ENCODE measurements around the gene CDKN2B-AS1.
"Not testable (repeated sequence)": the region's sequence is repeated elsewhere in the genome, so short reads cannot be mapped to it uniquely, and the experiment has no call there.

The CDKN2B-AS1 gene

DNA sequence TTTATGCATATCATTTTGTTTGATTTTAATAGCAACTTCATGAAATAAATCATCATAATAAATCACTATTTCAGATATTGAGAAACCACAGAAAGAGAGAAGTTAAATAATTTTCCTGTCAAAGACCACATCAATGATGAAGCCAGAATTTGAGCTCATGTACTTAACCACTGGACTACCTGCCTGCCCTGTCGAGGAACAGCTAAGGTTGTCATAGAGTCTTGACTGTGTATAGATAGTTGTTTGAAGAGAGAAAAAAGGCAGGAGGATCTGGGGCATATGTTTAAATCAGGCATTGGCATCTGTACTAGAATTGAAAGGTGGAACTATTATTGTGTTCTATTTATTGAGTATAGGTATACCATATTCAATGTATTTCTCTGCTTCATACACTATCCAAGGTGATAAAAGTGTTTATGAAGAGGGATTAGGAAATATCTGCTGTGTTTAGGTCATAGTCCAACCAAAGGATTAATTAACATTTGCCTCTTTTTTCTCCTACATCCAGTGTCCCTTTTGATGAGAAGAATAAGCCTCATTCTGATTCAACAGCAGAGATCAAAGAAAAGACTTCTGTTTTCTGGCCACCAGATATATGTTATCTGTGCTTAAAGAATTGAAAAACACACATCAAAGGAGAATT lies 51.8 kb downstream of the CDKN2B-AS1 start:
- DNase-seq, result no peak

GRCh38 chr9:22047596-22047995 lies 53.0 kb downstream of the CDKN2B-AS1 start:
- DNase-seq, result no peak

DNA sequence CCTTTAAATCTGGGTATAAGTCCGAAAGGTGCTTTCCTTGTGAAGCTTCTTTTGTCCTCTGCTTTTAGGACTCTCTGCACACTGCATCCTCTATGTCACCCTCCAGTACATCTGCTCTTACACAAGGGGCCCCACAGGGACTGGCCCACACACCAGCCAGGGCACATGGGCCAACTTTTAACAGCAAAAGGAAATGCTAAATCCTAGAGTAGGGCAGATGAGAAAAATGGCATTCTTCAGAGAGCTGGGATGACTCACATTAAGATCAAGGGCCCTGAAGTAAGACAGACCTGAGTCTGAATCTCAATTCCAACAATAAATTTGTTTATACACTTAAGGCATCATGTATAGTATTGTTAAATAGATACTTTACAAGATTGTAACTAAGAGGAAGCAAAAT lies 54.8 kb downstream of the CDKN2B-AS1 start:
- no peak for DNase-seq

GRCh38 chr9:22050924-22051323 lies 56.3 kb downstream of the CDKN2B-AS1 start:
- no peak for DNase-seq

GRCh38 chr9:22052376-22052945 lies 57.9 kb downstream of the CDKN2B-AS1 start:
- DNase-seq, result no peak

DNA sequence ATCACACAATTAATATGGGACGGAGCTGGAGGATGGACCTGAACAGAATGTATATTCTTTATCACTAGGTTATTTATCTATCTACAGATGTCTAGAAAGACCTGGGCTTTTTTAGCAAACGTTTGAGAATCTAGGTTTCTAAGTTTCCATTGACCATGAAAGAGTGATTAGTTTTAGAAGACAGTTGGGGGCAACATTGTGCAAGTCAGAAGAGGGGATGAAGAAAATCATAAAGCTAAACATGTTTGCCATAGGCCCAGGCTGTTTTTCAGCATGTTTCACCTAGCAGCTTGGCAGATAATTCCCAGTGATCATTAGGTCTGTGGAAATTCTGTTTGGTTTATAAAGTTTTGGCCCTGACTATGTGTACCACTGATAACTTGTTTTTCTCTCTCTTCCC lies 58.6 kb downstream of the CDKN2B-AS1 start:
- DNase-seq, result no peak

DNA sequence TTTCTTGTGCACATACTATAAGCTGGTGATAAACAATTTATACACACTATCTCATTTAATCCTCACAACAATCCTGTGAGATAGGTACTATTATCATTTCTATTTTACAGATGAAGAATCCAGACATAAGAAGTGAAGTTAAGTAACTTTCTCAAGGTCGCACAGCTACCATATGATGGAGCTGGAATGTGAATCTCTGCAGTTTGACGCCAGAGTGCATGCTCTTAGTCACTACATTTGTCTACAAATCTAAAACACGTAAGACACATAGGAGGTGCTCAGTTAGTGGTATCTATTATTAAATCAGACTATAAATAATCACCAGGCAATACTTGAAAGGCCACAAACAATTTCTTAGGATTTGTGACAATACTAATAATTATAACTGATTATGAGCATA lies 59.5 kb downstream of the CDKN2B-AS1 start:
- no peak for DNase-seq

- no peak for DNase-seq
These were observed 59.9 kb downstream of the CDKN2B-AS1 start for GRCh38 chr9:22054529-22054928.

DNA sequence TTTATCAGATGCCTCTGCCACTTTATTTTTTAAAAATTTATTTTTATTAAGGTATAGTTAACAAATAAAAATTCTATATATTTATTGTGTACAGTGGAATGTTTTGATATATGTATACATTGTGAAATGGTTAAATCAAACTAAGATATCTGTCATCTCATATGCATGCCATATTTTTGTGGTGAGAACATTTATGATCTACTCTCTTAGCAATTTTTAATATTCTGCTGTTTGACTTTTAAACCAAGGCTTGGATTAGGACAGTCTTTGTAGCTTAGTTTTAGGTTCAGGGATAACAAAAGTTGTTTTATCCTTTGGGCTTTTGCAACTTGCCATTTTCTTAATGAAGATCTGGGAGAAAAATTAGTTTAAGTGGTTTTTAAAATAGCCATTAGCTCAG lies 60.5 kb downstream of the CDKN2B-AS1 start:
- no peak for DNase-seq

GRCh38 chr9:22056402-22056801 lies 61.8 kb downstream of the CDKN2B-AS1 start:
- DNase-seq, result no peak

GRCh38 chr9:22057972-22058371 lies 63.4 kb downstream of the CDKN2B-AS1 start:
- DNase-seq, result not testable (repeated sequence)

- DNase-seq, result no peak
These were observed 66.3 kb downstream of the CDKN2B-AS1 start for GRCh38 chr9:22060831-22061383.

DNA sequence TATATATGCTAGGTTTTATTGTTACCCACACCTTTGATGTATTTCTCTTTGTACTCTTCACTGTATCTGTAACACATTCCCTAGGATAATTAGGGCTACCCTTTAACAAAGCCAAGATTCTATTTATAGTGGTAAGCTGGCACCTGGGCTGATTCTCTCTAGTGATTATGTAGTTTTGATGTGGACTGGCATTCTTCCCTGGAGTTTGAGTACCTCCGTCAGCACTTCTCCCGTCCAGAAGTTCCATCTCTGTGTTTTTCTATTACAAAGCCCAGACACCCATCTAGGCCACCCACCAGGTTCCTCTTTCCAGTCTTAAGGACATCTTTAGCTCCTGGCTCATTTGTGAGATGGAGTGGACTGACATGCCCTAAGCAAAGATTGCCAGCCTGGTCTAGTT lies 70.4 kb downstream of the CDKN2B-AS1 start:
- DNase-seq, result no peak

DNA sequence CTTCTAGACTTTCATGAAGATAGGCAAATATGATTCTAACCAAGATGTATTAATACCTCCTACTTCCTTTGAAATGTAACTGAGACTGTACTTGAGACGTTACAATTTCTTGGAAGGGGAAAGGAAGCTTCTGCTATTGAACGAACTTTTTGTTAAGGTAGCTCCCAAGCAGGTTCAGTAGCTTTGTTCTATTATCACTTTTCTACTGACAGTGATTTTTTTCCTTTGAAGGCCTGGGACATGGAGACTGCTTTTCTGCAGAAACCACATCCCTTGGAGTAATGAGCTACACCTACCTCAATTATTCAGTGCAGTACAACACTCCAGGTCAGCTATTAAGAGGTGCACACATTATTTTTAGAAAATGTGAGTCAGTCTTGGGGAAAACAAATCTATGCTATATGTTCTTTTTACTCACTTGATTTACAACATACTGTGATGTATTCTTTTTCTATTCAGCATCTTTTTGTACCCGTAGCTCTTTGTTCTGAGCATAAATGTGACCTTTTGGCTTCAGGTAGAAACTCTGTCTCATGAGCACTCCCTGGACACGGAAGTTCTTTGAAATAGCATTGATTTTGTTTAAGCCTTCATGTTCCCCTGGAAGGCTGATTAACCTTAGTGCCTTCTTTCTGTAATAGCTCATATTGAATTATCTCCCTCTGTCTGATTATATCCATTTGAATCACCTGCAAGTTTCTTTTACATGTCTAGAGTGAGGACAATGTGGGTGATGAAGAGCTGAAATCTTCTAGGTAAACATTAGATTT lies 71.0 kb downstream of the CDKN2B-AS1 start:
- DNase-seq, result no peak

- no peak for DNase-seq
These were observed 72.6 kb downstream of the CDKN2B-AS1 start for GRCh38 chr9:22067196-22067595.

- no peak for DNase-seq
These were observed 73.8 kb downstream of the CDKN2B-AS1 start for GRCh38 chr9:22068369-22068768.

DNA sequence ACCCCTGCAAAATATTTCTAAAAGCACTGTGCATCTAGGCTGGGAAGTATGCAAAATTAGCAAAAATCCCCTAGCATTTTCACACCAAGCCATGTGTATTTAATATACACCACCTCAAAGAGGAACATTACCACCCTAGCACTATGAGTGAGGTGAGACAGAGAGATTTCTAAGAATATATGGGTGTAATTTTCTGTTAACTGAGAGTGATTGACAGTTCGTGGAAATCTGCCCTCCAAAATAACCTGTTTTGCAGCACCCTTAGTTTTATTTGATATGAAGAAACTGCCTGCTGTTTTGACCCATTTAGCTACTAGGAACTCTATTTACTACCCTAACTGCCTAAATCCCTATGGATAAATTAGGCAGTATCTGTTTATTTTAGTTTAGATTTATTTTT lies 78.8 kb downstream of the CDKN2B-AS1 start:
- DNase-seq, result no peak

- no peak for DNase-seq
These were observed 83.5 kb downstream of the CDKN2B-AS1 start for GRCh38 chr9:22078081-22078480.

DNA sequence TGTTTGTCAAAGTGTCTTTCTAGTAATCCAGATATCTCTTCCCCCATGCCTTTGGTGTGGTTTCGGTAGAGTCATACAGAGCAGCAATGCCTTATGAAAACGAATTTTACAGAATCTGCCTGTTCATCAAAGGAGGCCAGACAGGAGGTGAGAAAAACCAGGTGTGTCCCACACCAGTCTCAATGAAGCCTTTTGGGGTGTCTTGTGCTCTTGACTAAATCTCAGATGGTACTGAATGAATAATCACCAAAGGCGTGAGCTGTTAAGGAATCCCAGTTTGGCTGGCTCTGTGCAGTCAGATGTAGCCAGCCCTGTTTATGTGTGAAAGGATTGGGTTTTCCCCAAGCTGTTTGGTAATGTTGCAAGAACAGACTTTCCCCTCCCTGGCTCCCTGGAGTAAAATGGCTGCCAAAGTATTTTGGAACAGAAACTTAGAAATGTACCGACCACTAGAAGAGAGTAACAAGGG lies 85.3 kb downstream of the CDKN2B-AS1 start:
- peak in 1 of 4 experiments; percentile 2 for DNase-seq

- DNase-seq, result no peak
These were observed 89.9 kb downstream of the CDKN2B-AS1 start for GRCh38 chr9:22084336-22085035.

DNA sequence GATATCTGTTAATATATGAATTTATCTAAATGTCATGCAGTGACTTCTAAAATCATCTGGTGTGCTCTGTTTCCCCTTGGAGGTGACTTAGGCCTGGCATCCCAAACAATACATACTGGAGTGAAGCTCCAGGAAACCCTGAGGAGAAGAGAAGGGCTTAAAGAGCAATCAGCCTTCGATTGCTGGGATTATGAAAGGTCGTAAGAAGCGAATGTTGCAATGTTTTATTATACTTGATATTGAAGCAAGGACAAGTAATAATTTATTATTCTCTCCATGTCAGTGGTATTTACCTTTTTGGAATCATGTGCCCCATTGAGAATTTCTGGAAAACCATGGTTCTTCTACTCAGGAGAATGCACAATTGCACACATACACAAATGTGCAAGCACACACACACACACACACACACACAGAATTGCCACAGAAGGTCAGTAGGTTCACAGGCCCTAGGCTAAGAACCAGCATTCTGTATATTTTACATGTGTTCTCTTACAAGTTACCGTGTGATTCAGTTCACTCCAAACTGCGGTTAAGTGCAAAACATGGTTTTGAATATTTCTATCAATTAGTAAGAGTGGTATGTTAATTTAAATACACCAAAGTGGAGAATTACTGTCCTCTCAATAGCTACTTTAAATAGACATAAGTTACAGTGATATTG lies 93.6 kb downstream of the CDKN2B-AS1 start:
- no peak for DNase-seq

- no peak for DNase-seq
These were observed 94.1 kb downstream of the CDKN2B-AS1 start for GRCh38 chr9:22088717-22089061.

GRCh38 chr9:22097707-22098106 lies 103.1 kb downstream of the CDKN2B-AS1 start:
- no peak for DNase-seq

All from activated naive CD4-positive, alpha-beta T cell (primary cell).